ENCODE data around the gene COX19.

The COX19 gene

GRCh38 chr7:1015196-1016121, 40.1 kb upstream of the COX19 start:
- in situ Hi-C loops (cut with HindIII; ENCODE audit: low sequenced_read_pairs): no loop called here
- TF ChIP-seq CTCF (IDR thresholded peaks at IDR 0.05; ENCODE audit: low read depth, low read length, missing control alignments): no peak
- H3K4me3 ChIP-seq (ENCODE audit: low read depth, low read length): no peak overlapping the region
- no peak for DNase-seq (ENCODE audit: low read depth)

GRCh38 chr7:1014681-1015080, 39.3 kb upstream of the COX19 start:
- no peak for DNase-seq (ENCODE audit: low read depth)
- no peak for TF ChIP-seq CTCF (IDR thresholded peaks at IDR 0.05; ENCODE audit: low read depth, low read length, missing control alignments)
- in situ Hi-C loops (cut with HindIII; ENCODE audit: low sequenced_read_pairs): no loop called here
- H3K4me3 ChIP-seq (ENCODE audit: low read depth, low read length): no peak overlapping the region

GRCh38 chr7:1013581-1013980, 38.2 kb upstream of the COX19 start:
- in situ Hi-C loops (cut with HindIII; ENCODE audit: low sequenced_read_pairs): no loop called here

GRCh38 chr7:1012716-1013095, 37.4 kb upstream of the COX19 start:
- in situ Hi-C loops (cut with HindIII; ENCODE audit: low sequenced_read_pairs): no loop called here
- H3K4me3 ChIP-seq (ENCODE audit: low read depth, low read length): no peak overlapping the region

More at GRCh38 chr7:1013581-1013980, 38.2 kb upstream of the COX19 start:
- no peak for TF ChIP-seq CTCF (IDR thresholded peaks at IDR 0.05; ENCODE audit: low read depth, low read length, missing control alignments)
- no peak for DNase-seq (ENCODE audit: low read depth)
- H3K4me3 ChIP-seq (ENCODE audit: low read depth, low read length): no peak overlapping the region

GRCh38 chr7:1012004-1012715, 36.8 kb upstream of the COX19 start:
- no peak overlapping the region for H3K4me3 ChIP-seq (ENCODE audit: low read depth, low read length)
- in situ Hi-C loops (cut with HindIII; ENCODE audit: low sequenced_read_pairs): no loop called here
- TF ChIP-seq CTCF (IDR thresholded peaks at IDR 0.05; ENCODE audit: low read depth, low read length, missing control alignments): no peak
- no peak for DNase-seq (ENCODE audit: low read depth)

More at GRCh38 chr7:1012716-1013095, 37.4 kb upstream of the COX19 start:
- DNase-seq (ENCODE audit: low read depth): no peak
- no peak for TF ChIP-seq CTCF (IDR thresholded peaks at IDR 0.05; ENCODE audit: low read depth, low read length, missing control alignments)

- no peak for TF ChIP-seq CTCF (IDR thresholded peaks at IDR 0.05; ENCODE audit: low read depth, low read length, missing control alignments)
- no peak for DNase-seq (ENCODE audit: low read depth)
- H3K4me3 ChIP-seq (ENCODE audit: low read depth, low read length): no peak overlapping the region
- in situ Hi-C loops (cut with HindIII; ENCODE audit: low sequenced_read_pairs): no loop called here
These were observed 36.1 kb upstream of the COX19 start for GRCh38 chr7:1011297-1012003.
